K562 (cell line): ENCODE data around the gene NUP85. TPM values are rescaled to one million over a fixed set of nuclear protein-coding genes. Genes with fewer than 3 reads are reported as not detected.

Experiments used
- polyA plus RNA-seq, 8 experiments: library from polyadenylated mRNA; depleted of rRNA in 4 of 8; stranded (reverse) in 5 of 8; unstranded in 3 of 8; fragments of >200 nt; fragmentation: Nextera tagmentation in 2 of 8; fragmentation: Illumina TruSeq in 1 of 8; extraction: Ambion mirVana in 2 of 8; extraction: Trizol in 1 of 8; gene quantifications; 2 replicates each; pipeline versions ENCODE4 v1.2.1 to v1.2.3, GENCODE V29; 2011 to 2014; ENCODE audit warnings: inconsistent platforms in 1 of 8, missing spikeins in 1 of 8
- total RNA-seq, 7 experiments: library from RNA; depleted of rRNA in 6 of 7; stranded (reverse); fragments of >200 nt in 6 of 7; fragmentation: Illumina TruSeq in 2 of 7; extraction: Trizol in 2 of 7; gene quantifications; 2 replicates each; pipeline versions ENCODE4 v1.2.1 to v1.2.3, GENCODE V29; 2011 to 2021; ENCODE audit warnings: low replicate concordance in 1 of 7

NUP85 gene
- total and polyA plus RNA-seq, 9 of the 15 experiments (the other 6 are each of a cell fraction or from before 2014, with no cell fraction given): 50.2 to 177 (median 110) TPM

Other genes starting within 250 kb of the NUP85 start
Only the 7 nearest of the 15 such genes appear.
- gene NT5C, start 73.9 kb upstream of the NUP85 start, total RNA-seq (2014; rRNA removed): 150 and 205 TPM in 2 replicates
- 21.5 and 31.6 TPM in 2 replicates for gene NT5C, start 73.9 kb upstream of the NUP85 start, total RNA-seq (2014; rRNA removed; fragmentation: Illumina TruSeq; extraction: Trizol)
- 55.3 and 56.6 TPM in 2 replicates for gene NT5C, start 73.9 kb upstream of the NUP85 start, total RNA-seq (2015; rRNA removed; fragmentation: Illumina TruSeq; extraction: Trizol)
- gene NT5C, start 73.9 kb upstream of the NUP85 start, total RNA-seq (2021): 94.3 and 95.0 TPM in 2 replicates
- 45.0 and 55.6 TPM in 2 replicates for gene NT5C, start 73.9 kb upstream of the NUP85 start, polyA plus RNA-seq (2011; rRNA removed)
- gene NT5C, start 73.9 kb upstream of the NUP85 start, polyA plus RNA-seq (2014; fragmentation: Illumina TruSeq; extraction: Trizol): 31.0 and 40.2 TPM in 2 replicates
- 1 to 10 TPM; 2.9 to 5.0 TPM for gene NT5C, start 73.9 kb upstream of the NUP85 start, polyA plus RNA-seq (2014; fragmentation: Nextera tagmentation; extraction: Ambion mirVana)
- gene NT5C, start 73.9 kb upstream of the NUP85 start, polyA plus RNA-seq (2014; rRNA removed): 167 and 175 TPM in 2 replicates
- 131 and 132 TPM in 2 replicates for gene JPT1, start 51.2 kb upstream of the NUP85 start, total RNA-seq (2014; rRNA removed)
- gene JPT1, start 51.2 kb upstream of the NUP85 start, total RNA-seq (2014; rRNA removed; fragmentation: Illumina TruSeq; extraction: Trizol): 168 and 185 TPM in 2 replicates
- gene JPT1, start 51.2 kb upstream of the NUP85 start, total RNA-seq (2015; rRNA removed; fragmentation: Illumina TruSeq; extraction: Trizol): 290 and 292 TPM in 2 replicates
- 243 and 245 TPM in 2 replicates for gene JPT1, start 51.2 kb upstream of the NUP85 start, total RNA-seq (2021)
- 54.0 and 56.7 TPM in 2 replicates for gene JPT1, start 51.2 kb upstream of the NUP85 start, polyA plus RNA-seq (2011; rRNA removed)
- 276 and 277 TPM in 2 replicates for gene JPT1, start 51.2 kb upstream of the NUP85 start, polyA plus RNA-seq (2014; fragmentation: Illumina TruSeq; extraction: Trizol)
- gene JPT1, start 51.2 kb upstream of the NUP85 start, polyA plus RNA-seq (2014; fragmentation: Nextera tagmentation; extraction: Ambion mirVana): 10 to 100 TPM; 67.8 to 77.7 TPM
- gene JPT1, start 51.2 kb upstream of the NUP85 start, polyA plus RNA-seq (2014; rRNA removed): 144 and 237 TPM in 2 replicates
- gene SUMO2, start 22.7 kb upstream of the NUP85 start, total RNA-seq (2014; rRNA removed): 170 and 203 TPM in 2 replicates
- 379 and 441 TPM in 2 replicates for gene SUMO2, start 22.7 kb upstream of the NUP85 start, total RNA-seq (2014; rRNA removed; fragmentation: Illumina TruSeq; extraction: Trizol)
- 361 and 419 TPM in 2 replicates for gene SUMO2, start 22.7 kb upstream of the NUP85 start, total RNA-seq (2015; rRNA removed; fragmentation: Illumina TruSeq; extraction: Trizol)
- gene SUMO2, start 22.7 kb upstream of the NUP85 start, total RNA-seq (2021): 511 and 520 TPM in 2 replicates
- gene SUMO2, start 22.7 kb upstream of the NUP85 start, polyA plus RNA-seq (2011; rRNA removed): 414 and 505 TPM in 2 replicates
- gene SUMO2, start 22.7 kb upstream of the NUP85 start, polyA plus RNA-seq (2014; fragmentation: Illumina TruSeq; extraction: Trizol): 233 and 262 TPM in 2 replicates
- 100 to 1,000 TPM; 570 to 733 TPM for gene SUMO2, start 22.7 kb upstream of the NUP85 start, polyA plus RNA-seq (2014; fragmentation: Nextera tagmentation; extraction: Ambion mirVana)
- gene SUMO2, start 22.7 kb upstream of the NUP85 start, polyA plus RNA-seq (2014; rRNA removed): 157 and 222 TPM in 2 replicates
- gene GGA3, start 55.9 kb downstream of the NUP85 start, total RNA-seq (2014; rRNA removed): 16.3 and 27.7 TPM in 2 replicates
- gene GGA3, start 55.9 kb downstream of the NUP85 start, total RNA-seq (2014; rRNA removed; fragmentation: Illumina TruSeq; extraction: Trizol): 25.4 and 26.5 TPM in 2 replicates
- gene GGA3, start 55.9 kb downstream of the NUP85 start, total RNA-seq (2015; rRNA removed; fragmentation: Illumina TruSeq; extraction: Trizol): 21.3 and 23.7 TPM in 2 replicates
- 60.9 and 64.9 TPM in 2 replicates for gene GGA3, start 55.9 kb downstream of the NUP85 start, total RNA-seq (2021)
- gene GGA3, start 55.9 kb downstream of the NUP85 start, polyA plus RNA-seq (2011; rRNA removed): 40.9 and 74.6 TPM in 2 replicates
- gene GGA3, start 55.9 kb downstream of the NUP85 start, polyA plus RNA-seq (2014; fragmentation: Illumina TruSeq; extraction: Trizol): 51.7 and 54.2 TPM in 2 replicates
- gene GGA3, start 55.9 kb downstream of the NUP85 start, polyA plus RNA-seq (2014; fragmentation: Nextera tagmentation; extraction: Ambion mirVana): 1 to 10 TPM; 5.7 to 6.3 TPM
- 41.2 and 45.9 TPM in 2 replicates for gene GGA3, start 55.9 kb downstream of the NUP85 start, polyA plus RNA-seq (2014; rRNA removed)
- gene MRPS7, start 56.2 kb downstream of the NUP85 start, total RNA-seq (2014; rRNA removed): 115 and 137 TPM in 2 replicates
- 128 and 142 TPM in 2 replicates for gene MRPS7, start 56.2 kb downstream of the NUP85 start, total RNA-seq (2014; rRNA removed; fragmentation: Illumina TruSeq; extraction: Trizol)
- 124 and 132 TPM in 2 replicates for gene MRPS7, start 56.2 kb downstream of the NUP85 start, total RNA-seq (2015; rRNA removed; fragmentation: Illumina TruSeq; extraction: Trizol)
- gene MRPS7, start 56.2 kb downstream of the NUP85 start, total RNA-seq (2021): 117 and 120 TPM in 2 replicates
- 90.8 and 115 TPM in 2 replicates for gene MRPS7, start 56.2 kb downstream of the NUP85 start, polyA plus RNA-seq (2011; rRNA removed)
- 140 and 153 TPM in 2 replicates for gene MRPS7, start 56.2 kb downstream of the NUP85 start, polyA plus RNA-seq (2014; fragmentation: Illumina TruSeq; extraction: Trizol)
- gene MRPS7, start 56.2 kb downstream of the NUP85 start, polyA plus RNA-seq (2014; fragmentation: Nextera tagmentation; extraction: Ambion mirVana): 100 to 1,000 TPM; 236 to 244 TPM
- gene MRPS7, start 56.2 kb downstream of the NUP85 start, polyA plus RNA-seq (2014; rRNA removed): 107 and 126 TPM in 2 replicates
- 22.4 and 25.2 TPM in 2 replicates for gene MIF4GD, start 65.6 kb downstream of the NUP85 start, total RNA-seq (2014; rRNA removed)
- 11.8 and 12.3 TPM in 2 replicates for gene MIF4GD, start 65.6 kb downstream of the NUP85 start, total RNA-seq (2014; rRNA removed; fragmentation: Illumina TruSeq; extraction: Trizol)
- 13.2 and 14.0 TPM in 2 replicates for gene MIF4GD, start 65.6 kb downstream of the NUP85 start, total RNA-seq (2015; rRNA removed; fragmentation: Illumina TruSeq; extraction: Trizol)
- 23.0 and 27.1 TPM in 2 replicates for gene MIF4GD, start 65.6 kb downstream of the NUP85 start, total RNA-seq (2021)
- gene MIF4GD, start 65.6 kb downstream of the NUP85 start, polyA plus RNA-seq (2011; rRNA removed): 50.8 and 53.9 TPM in 2 replicates
- 25.5 and 28.1 TPM in 2 replicates for gene MIF4GD, start 65.6 kb downstream of the NUP85 start, polyA plus RNA-seq (2014; fragmentation: Illumina TruSeq; extraction: Trizol)
- gene MIF4GD, start 65.6 kb downstream of the NUP85 start, polyA plus RNA-seq (2014; fragmentation: Nextera tagmentation; extraction: Ambion mirVana): 10 to 100 TPM; 46.7 to 63.8 TPM
- gene MIF4GD, start 65.6 kb downstream of the NUP85 start, polyA plus RNA-seq (2014; rRNA removed): 30.6 and 36.0 TPM in 2 replicates
- 56.1 and 71.6 TPM in 2 replicates for gene SLC25A19, start 83.8 kb downstream of the NUP85 start, total RNA-seq (2014; rRNA removed)
- gene SLC25A19, start 83.8 kb downstream of the NUP85 start, total RNA-seq (2014; rRNA removed; fragmentation: Illumina TruSeq; extraction: Trizol): 35.9 and 45.2 TPM in 2 replicates
- 49.0 and 49.3 TPM in 2 replicates for gene SLC25A19, start 83.8 kb downstream of the NUP85 start, total RNA-seq (2015; rRNA removed; fragmentation: Illumina TruSeq; extraction: Trizol)
- gene SLC25A19, start 83.8 kb downstream of the NUP85 start, total RNA-seq (2021): 73.4 and 76.6 TPM in 2 replicates
- gene SLC25A19, start 83.8 kb downstream of the NUP85 start, polyA plus RNA-seq (2011; rRNA removed): 51.7 and 55.3 TPM in 2 replicates
- 57.1 and 60.9 TPM in 2 replicates for gene SLC25A19, start 83.8 kb downstream of the NUP85 start, polyA plus RNA-seq (2014; fragmentation: Illumina TruSeq; extraction: Trizol)
- 10 to 100 TPM; 33.4 to 49.3 TPM for gene SLC25A19, start 83.8 kb downstream of the NUP85 start, polyA plus RNA-seq (2014; fragmentation: Nextera tagmentation; extraction: Ambion mirVana)
- gene SLC25A19, start 83.8 kb downstream of the NUP85 start, polyA plus RNA-seq (2014; rRNA removed): 73.1 and 83.5 TPM in 2 replicates